8988T (cell line): ENCODE data around the gene MAST2.

Experiments used
- DNase-seq: peaks from one replicate; pipeline ENCODE4 v3.0.0; 2011

Gene MAST2

DNA sequence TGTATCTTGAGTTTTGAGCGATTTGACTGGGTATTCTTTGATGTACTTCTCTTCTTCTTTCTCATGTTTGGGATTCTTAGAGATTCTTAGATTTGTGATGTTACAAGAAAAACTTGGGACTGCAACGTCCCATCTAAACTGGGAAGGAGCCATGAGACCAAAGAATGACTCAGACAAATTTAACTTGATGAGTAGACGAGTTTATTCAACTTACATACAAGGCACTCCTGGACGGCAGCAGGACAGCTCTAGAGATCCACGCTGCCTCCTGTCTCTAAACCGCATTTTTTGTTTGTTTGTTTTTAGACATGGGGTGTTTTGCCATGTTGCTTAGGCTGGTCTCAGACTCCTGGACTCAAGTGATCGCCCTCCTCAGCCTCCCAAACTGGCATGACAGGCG, 191.9 kb downstream of the MAST2 start:
- no peak for DNase-seq

DNA sequence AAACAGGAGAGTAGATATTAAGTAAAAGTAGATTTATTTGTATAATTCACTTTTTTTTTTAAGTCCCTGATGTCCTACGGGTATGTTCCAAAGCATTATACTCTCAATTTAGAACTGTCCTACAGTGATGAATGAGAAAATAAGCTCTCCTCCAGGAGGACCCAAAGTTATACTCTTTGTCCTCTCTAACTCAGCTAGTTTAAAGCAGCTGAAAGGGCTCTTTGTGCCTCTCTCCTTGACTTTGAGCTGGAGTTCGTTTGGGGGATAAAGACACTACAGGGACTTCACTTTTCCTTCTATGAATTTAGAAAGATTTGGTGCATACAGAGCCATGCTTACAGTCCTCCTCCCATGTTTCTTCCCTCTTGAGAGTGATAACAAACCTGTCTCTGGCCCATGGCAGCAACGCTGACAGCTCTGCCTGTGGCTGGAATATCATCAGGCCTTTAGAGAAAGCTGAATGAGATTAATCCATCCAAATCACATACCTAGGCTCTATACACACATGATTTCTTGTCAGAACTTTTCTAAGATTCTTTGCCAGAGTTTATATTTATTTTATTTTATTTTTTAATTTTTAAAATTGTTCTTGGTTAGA, 194.7 kb downstream of the MAST2 start:
- DNase-seq = no peak

DNA sequence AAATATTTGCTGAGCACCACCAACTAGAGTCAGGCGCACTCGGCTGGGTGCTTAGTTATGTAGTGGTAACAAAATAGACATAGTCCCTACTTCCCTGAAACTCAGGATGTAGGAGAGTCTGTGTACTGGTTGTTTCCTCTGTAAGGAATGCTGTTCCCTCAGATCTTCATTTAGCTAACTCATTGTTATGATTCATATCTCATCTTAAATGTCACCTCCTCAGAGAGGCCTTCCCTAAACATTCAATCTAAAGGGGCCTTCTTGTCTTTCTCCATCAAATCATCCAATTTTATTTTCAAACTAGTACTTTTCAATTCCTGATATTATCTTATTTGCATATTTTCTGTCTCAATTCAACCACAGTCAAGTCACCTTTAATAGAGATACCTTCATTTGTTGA, 196.1 kb downstream of the MAST2 start:
- no peak for DNase-seq

DNA sequence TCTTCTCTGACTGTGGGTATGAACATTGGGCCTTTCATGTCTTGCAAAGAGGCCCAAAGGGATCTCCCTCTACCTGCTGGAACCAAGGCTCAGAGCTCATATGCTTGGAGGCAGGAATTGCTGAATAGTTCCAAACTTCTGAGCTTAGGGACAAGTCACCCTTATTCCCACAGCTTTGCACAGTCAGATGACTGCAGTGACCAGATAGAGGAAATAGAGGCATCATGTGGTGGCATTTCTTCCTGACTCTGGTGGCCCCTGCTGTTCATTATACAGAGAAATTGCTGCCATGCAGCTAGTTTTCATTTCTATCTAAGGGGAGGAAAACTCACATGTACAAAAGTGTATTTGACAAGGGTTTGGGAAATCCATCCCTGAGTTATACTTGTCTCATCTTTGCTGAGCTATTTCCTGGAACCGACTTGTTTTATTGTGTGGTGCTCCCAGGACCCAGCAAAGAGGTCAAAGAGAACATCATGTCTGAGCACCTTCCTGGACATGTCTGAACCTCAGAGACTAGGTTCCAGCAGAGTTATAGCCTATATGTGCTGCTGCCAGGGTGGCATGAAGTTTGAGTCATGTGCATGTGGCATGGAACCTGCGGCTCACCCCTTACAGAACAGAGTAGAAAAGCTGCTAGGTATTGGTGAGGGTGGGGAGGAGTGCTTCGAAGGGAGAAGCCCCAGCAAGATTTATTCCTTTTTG, 197.8 kb downstream of the MAST2 start:
- no peak for DNase-seq

DNA sequence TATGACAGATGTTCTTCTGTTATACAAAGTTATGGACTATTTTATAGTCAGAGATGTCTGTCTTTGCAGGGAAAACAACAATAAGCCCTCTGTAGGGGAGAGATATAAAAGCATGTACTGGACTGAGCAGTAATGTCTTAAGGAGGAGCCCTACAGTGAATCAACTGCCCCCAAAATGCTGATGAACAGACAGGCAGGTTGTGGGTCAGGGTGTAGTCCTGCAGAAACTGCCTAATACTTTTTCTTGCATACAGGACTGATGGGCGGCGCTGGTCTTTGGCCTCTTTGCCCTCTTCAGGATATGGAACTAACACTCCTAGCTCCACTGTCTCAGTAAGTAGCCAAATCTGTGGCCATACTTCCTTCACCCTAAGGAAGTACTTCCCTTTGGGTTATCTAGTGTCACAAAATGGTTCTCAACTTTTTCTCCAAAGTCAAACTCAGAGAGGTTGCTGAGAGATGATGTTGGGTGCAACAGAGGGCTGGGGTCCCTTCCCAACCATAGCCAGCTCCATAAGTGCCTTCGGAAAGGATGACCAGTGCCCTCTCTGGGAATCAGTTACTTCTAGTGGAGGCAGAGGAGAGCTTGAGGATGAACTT, 199.2 kb downstream of the MAST2 start:
- no peak for DNase-seq

DNA sequence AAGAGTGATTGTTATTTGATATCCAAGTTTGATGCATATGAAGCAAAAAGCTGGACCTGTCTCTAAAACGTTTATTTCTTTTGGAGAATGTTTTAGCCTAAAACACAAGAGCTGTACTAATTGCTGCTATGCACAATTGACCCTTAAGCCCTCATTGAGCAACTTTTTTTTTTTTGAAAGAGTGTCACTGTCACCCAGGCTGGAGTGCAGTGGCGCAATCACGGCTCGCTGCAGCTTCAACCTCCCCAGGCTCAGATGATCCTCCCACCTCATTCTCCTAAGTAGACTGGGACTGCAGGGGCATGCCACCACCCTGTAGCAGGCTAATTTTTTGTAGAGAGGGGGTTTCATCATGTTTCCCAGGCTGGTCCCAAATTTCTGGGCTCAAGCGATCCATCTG, 199.9 kb downstream of the MAST2 start:
- DNase-seq = no peak

DNA sequence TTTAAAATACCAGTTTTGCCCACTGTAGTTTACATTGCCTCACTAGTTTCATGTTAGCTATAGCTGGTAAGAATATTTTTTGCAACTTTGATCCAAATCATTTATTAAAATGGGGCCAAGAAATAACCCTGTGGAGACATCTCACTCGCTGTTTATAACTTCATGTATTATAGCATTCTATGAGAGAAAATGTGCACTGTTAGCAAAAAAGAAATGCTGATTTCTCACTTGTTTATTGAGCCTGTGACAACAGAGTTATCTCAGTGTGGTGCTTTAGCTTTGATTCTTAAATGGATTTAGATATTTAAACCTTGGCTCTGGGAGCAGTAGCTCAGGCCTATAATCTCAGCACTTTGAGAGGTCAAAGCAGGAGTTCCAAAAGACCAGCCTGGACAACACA, 201.1 kb downstream of the MAST2 start:
- no peak for DNase-seq

DNA sequence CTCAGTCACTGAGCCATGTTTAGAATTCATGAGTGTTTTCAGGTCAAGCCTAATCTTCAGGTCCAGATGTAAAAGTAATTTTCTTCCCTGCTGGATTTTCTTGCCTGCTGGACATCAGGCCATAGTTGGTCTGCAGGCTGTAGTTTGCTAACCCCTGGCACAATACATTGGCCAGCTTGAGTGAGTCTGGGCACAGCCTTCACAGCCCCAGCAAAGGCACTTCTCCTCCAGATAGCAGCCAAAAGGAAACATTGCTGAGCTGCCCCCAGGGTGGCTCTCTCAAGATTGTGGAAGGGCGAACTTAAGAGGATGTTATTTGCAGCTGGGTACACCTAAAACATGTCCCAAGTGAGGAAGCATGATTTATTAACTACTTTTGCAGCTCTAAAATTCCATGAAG, 202.2 kb downstream of the MAST2 start:
- no peak for DNase-seq

DNA sequence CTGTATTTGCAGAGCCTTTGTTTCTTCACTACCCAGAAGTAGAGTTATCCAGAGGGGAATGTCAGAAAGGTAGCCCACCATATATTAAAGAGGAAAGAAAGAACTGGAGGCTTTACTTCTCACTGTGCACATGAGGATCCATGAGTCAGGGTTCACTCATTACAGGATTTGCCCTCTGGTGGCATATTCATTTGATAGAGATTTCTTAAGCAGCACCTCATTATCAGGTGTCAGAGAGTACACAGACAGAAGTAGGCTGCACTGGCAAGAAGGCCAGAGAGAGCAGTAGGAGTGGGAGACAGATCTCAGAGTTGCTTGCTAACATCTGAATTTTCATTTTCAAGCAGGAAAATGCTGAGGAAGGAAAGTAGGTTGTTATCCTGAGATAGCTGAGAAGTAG, 205.2 kb downstream of the MAST2 start:
- DNase-seq = no peak

DNA sequence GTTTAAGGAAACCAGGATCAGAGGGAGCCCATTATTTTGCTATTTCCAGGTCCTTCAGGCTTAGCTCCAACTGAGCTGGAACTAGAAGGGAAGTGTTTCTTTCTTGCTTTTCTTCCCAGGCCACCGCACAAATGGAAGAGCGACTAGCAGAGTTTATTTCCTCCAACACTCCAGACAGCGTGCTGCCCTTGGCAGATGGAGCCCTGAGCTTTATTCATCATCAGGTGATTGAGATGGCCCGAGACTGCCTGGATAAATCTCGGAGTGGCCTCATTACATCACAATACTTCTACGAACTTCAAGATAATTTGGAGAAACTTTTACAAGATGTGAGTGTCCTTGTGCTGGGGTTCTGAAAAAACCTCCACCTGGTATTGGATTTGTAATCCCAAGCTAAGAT, 207.2 kb downstream of the MAST2 start:
- no peak for DNase-seq

DNA sequence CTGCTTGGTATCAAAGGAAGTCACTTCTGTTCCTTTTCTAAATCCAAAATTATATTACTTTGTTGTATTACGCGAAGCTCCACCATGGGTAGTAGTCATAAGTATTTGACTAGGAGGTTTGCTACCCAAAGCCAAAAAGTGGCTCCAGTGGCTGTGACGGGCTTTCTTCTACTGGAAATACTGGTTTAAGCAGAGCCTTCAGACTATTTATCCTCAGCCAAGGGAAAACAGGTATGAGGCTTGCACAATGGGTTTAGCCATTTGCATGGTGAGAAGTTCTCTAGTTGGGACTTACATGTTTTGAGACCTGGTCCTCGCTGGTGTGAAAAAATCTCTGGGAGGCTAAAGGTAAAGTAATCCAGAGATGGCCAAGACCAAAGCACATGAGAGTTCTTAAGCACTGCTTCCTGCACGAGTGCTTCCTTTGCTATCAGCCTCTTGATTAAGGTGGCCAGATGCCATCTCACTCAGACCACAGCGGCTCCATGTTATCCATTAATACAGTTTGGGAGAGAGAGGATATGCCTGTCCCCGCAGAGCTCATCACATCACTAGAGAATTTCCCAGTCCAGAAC, 207.8 kb downstream of the MAST2 start:
- no peak for DNase-seq

DNA sequence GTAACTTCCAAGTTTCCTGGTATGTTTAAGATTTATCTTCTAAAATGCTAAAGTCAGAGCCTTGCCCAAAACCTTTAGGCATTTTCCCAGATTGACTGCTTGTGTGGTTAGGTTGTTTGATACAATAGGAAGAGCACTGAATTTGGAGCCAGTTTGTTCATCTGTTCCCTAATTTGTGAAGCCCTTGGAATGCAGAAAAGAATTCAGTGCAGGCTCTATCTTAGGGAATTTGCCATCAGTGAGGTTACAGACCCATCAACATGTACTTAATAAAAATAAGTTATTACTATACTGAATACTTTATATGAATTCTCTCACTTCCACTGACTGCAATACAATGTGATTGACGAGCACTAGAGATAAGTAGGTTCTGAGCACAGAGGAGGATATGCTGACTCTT, 208.8 kb downstream of the MAST2 start:
- no peak for DNase-seq

DNA sequence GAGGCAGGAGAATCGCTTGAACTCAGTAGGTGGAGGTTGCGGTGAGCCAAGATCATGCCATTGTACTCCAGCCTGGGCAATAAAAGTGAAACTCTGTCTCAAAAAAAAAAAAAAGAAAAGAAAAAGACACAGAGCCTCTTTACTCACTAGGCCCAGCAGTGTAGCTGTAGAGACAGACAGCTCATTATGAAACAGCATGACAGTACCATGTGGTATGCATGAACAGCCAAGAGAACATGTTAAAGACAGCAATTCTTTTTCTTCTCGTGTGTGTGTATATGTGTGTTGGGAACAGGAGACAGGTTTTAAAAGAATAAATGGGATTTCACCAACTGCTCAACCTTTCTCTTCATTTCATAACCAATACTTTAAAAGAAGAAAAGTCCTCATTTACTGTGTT, 210.2 kb downstream of the MAST2 start:
- DNase-seq = no peak

DNA sequence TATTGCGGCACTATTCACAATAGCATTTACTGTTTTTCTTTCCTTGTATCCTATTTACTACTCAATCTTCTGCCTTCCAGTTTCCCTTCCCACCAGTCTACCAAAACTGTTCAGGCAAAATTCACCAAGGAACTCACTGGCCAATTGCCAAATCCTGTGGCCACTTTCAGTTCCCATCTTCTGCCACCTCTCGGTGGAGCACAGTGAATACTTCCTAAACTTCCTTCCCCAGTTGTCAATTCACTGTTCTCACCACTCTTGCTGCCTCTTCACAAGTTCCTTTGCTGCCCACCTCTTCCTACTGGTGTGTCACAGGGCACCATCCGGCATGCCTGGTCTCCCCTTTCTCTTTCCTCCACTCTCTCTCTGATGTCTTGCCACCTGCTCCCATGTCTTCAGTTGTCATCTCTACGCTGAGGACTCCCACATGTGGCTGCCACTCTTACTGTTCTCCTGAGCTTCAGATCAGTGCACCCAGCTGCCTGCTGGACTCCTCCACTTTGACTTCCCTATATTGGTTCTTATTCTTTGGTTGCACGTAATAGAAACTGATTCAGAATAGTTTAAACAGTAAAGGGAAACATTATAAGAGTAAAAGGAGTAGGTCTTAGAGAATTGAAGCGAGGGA, 214.6 kb downstream of the MAST2 start:
- no peak for DNase-seq

DNA sequence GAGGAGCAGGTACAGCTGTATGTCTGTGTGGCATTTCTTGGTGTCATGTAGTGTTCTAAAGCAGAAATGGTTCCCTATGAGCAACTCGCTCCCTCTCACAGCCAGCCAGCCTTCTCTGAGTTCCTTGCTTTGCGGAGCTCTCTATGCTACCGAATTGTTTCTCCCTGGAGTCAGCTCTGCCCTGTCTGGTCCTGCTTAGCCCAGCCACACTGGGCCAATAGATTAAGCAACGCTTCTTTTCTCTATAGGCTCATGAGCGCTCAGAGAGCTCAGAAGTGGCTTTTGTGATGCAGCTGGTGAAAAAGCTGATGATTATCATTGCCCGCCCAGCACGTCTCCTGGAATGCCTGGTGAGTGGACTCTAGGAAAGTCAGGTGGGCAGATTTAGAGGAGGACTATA, 215.9 kb downstream of the MAST2 start:
- no peak for DNase-seq

DNA sequence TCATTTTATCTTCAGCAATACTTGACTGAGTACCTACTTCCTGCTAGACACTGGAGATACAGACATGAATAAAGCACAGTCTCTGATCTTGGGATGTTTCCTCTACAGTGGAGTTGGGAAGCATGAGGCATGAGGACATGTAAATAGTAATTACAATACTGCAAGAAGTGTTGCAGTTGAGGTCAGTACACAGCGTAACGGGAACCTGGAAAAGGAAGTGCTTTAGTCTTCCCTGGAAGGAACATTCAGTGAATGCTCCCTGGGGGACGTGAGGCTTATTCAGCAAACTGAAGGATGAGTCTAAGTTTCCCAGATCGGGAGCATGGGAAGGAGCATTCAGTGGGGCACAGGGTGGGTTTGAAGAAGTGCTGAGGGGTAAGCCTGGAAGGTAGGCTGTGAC, 216.6 kb downstream of the MAST2 start:
- DNase-seq = no peak

DNA sequence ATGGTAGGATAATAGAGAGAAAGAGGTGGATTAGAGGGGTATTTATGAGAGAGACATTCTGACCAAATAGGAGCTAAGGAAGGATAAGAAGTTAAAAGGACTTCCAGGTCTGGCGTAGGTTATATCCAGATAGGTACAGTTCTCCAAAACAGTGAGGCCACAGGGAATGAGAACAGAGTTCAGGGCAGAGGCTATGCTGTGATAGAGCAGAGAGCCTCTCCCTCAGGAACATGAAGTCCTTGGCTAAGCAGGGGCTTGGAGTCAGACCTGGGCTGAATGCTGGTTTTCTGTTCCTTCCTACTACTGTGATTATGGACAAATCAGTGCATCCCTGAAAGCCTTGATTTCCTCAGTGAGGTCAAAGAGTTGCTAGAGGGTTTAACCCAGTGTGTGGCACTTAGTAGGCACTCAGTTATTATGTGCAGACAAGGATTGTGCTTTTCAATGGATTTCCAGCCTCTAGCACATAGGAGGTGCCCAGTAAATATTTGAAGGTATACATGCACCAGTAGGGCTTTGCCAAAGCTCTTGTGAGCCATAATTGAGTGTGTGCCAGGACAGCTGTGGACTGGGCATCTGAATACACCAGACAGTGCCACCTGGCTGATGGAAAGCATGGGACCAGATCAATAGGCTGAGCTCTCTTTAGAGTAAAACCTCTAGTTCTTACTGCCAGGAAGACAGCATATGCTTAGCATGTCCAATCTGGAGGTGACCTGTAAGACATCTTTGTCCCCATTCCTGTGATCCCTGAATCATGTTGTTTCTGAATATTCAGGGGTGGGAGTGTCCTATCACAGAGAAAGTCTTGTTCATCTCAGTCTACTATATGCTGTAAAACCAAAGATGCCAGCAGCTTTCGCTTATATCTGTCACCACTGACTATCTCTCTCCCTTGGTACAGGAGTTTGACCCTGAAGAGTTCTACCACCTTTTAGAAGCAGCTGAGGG, 217.9 kb downstream of the MAST2 start:
- DNase-seq = no peak

DNA sequence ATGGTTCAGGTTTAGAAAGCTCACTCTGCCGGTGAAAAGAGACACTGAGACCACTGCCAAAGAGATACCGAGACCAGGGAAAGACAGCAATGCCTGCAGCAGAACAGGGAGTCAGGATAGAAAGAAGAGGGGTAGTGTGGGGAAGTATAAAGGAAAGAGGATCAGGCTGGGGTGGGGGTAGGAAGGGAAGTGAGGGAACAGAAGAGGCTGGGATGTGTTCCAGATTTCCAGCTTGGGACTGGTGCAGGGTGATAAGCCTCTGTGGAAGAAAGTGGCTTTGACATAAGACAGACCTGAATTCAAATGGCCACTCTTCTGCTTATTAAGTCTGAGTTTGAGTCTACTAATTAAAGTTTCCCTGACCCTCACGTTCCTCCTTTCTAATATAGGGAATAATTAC, 223.1 kb downstream of the MAST2 start:
- DNase-seq = no peak

DNA sequence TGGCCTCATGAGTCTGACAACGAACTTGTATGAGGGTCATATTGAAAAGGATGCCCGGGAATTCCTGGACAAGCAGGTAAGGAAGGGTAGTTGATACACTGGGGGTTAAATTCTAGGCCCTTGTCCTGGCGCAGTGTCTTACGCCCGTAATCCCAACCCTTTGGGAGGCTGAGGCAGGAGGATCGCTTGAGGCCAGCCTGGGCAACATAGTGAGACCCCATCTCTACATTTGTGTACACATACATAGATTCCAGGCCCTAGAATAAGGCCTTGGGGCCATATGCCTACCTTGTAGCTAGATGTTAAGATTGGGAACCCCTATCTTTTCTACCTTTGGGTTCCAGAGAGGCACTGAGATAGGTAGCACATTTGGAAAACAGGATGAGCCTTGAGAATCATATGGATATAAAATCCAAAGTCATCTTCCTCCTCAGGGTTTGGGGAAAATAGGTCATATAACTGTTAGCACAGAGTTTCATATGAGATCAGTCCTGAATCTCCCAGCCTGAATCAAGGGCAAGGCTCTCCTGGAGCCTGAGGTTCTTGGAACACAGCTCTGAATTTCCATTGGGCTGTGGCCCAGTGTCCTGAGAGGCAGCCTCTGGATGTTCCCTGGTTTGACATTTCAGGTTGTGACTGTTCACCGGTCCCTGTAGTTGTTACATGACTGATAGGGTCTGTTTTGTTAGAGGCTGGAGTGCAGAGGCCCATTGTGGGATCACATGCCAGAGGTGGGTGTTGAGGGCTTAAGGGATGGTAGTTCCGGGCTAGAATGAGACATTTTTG, 224.6 kb downstream of the MAST2 start:
- no peak for DNase-seq

DNA sequence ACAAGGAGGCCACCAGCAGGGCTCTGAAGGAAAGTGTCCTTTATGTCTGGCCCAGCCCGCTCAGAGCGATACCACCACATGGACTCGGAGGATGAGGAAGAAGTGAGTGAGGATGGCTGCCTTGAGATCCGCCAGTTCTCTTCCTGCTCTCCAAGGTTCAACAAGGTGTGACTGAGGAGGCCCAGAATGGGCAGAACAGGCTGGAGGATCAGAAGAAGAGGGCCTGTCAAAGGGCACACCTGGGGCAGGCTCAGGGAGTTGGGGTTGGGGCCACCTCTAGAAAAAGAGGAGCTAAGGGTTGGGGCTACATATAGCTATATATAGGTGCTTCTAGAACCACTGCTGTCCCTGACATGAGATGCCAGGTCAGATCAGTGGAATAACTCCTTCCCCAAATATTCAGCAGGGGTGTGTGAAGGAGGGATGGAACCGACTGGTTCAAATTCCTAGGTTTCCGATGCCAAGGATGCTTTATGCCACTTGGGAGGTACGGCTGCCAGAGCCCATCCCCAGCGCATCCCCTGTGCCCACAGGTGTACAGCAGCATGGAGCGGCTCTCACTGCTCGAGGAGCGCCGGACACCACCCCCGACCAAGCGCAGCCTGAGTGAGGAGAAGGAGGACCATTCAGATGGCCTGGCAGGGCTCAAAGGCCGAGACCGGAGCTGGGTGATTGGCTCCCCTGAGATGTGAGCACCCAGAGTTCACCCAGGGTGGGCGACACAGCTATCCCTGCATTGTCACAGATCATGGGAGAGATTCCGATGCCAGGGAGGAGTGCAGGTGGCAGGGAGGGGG, 226.9 kb downstream of the MAST2 start:
- no peak for DNase-seq
